ENCODE data around the gene FOXP1. TPM values are rescaled to one million over a fixed set of nuclear protein-coding genes. Genes with fewer than 3 reads are reported as not detected.

FOXP1 gene
- total and polyA plus RNA-seq, 2 of the 13 experiments (the other 11 are each of a cell fraction or from before 2014, with no cell fraction given): 40.4 to 59.0 TPM

GRCh38 chr3:71210257-71211007, 373.1 kb downstream of the FOXP1 start (continued):
- TF ChIP-seq PAXIP1 (CRISPR knock-in tag; conservative IDR thresholded peaks at IDR 0.05) (peak; percentile 59), NCOA2 (CRISPR knock-in tag; IDR thresholded peaks at IDR 0.05) (peak; percentile 71), EED (CRISPR knock-in tag; IDR thresholded peaks at IDR 0.05) (no peak), FOXP1 (IDR thresholded peaks at IDR 0.05) (0 out of 2 replicates have a peak, but pooled peaks have one; percentile 24), FOXP1 (CRISPR knock-in tag; IDR thresholded peaks at IDR 0.05) (peak; percentile 69), POGK (CRISPR knock-in tag; conservative IDR thresholded peaks at IDR 0.05) (0 out of 2 replicates have a peak, but pooled peaks have one; percentile 21), EP300 (IDR thresholded peaks at IDR 0.05; ENCODE audit: low read depth in 2 of 2, low read length in 2 of 2) (peak in 1 of 2 experiments; percentile 66; a peak in 2 of 4 replicates), EP300 (CRISPR knock-in tag; IDR thresholded peaks at IDR 0.05; ENCODE audit: borderline replicate concordance) (no peak; the same call in 1 of the 2 replicates), ZNF160 (CRISPR knock-in tag; IDR thresholded peaks at IDR 0.05) (no peak), ZNF432 (CRISPR knock-in tag; IDR thresholded peaks at IDR 0.05; ENCODE audit: borderline replicate concordance) (no peak), HNF4G (IDR thresholded peaks at IDR 0.05; ENCODE audit: borderline replicate concordance, low read depth, low read length) (no peak; the same call in 1 of the 2 replicates), HNF4G (CRISPR knock-in tag; IDR thresholded peaks at IDR 0.05; ENCODE audit: borderline replicate concordance, low read depth) (no peak), GPN1 (CRISPR knock-in tag; IDR thresholded peaks at IDR 0.05; ENCODE audit: borderline replicate concordance) (no peak), ZNF460 (CRISPR knock-in tag; IDR thresholded peaks at IDR 0.05; ENCODE audit: borderline replicate concordance) (no peak), ZNF703 (CRISPR knock-in tag; IDR thresholded peaks at IDR 0.05; ENCODE audit: borderline replicate concordance) (no peak), GATAD1 (CRISPR knock-in tag; IDR thresholded peaks at IDR 0.05) (no peak), TIGD3 (CRISPR knock-in tag; IDR thresholded peaks at IDR 0.05; ENCODE audit: borderline replicate concordance) (no peak), ZBTB7B (CRISPR knock-in tag; IDR thresholded peaks at IDR 0.05) (no peak), ZNF607 (CRISPR knock-in tag; IDR thresholded peaks at IDR 0.05; ENCODE audit: borderline replicate concordance) (0 out of 2 replicates have a peak, but pooled peaks have one; percentile 36), ZNF713 (CRISPR knock-in tag; IDR thresholded peaks at IDR 0.05) (no peak), ZGPAT (CRISPR knock-in tag; IDR thresholded peaks at IDR 0.05) (peak; percentile 54; the same call in 1 of the 2 replicates), BCL6 (CRISPR knock-in tag; IDR thresholded peaks at IDR 0.05) (peak; percentile 53; the same call in 1 of the 2 replicates)
